IgD-negative memory B cell (primary cell): ENCODE measurements around the gene NTHL1. TPM values are rescaled to one million over a fixed set of nuclear protein-coding genes. Genes with fewer than 3 reads are reported as not detected.
"Not testable (repeated sequence)": the region's sequence is repeated elsewhere in the genome, so short reads cannot be mapped to it uniquely, and the experiment has no call there.

Experiments
- H3K27ac Mint-ChIP-seq, 3 donors: one replicate each; pipeline ENCODE4 v1.8.0; 2020 to 2022; ENCODE audit warnings: mild to moderate bottlenecking in 3 of 3, mixed read lengths in 3 of 3, moderate library complexity in 1 of 3
- H3K27me3 Mint-ChIP-seq: one replicate; pipeline ENCODE4 v1.8.0; 2021; ENCODE audit warnings: mixed read lengths
- H3K36me3 Mint-ChIP-seq: one replicate; pipeline ENCODE4 v1.8.0; 2020; ENCODE audit warnings: mild to moderate bottlenecking, mixed read lengths
- H3K4me1 Mint-ChIP-seq, 3 donors: one replicate each; pipeline ENCODE4 v1.8.0; 2020 to 2022; ENCODE audit warnings: mixed read lengths in 3 of 3, mild to moderate bottlenecking in 1 of 3
- H3K4me3 Mint-ChIP-seq, 4 donors: one replicate each; pipeline ENCODE4 v1.8.0; 2020 to 2022; ENCODE audit warnings: mild to moderate bottlenecking in 4 of 4, mixed read lengths in 4 of 4, moderate library complexity in 3 of 4
- H3K9me3 Mint-ChIP-seq, 3 donors: one replicate each; pipeline ENCODE4 v1.8.0; 2020 to 2021; ENCODE audit warnings: mixed read lengths in 3 of 3, mild to moderate bottlenecking in 1 of 3
- polyA plus RNA-seq: library from polyadenylated mRNA; unstranded; fragments of 300-500 nt; fragmentation: Illumina TruSeq; gene quantifications from one replicate; pipeline ENCODE4 v1.2.3, GENCODE V29; 2021

The NTHL1 gene
- polyA plus RNA-seq, 1 donor from 2014 or later = 35.2 TPM

- peak overlapping the region in 1 of 4 donors; percentile 63 for H3K4me3 Mint-ChIP-seq
- H3K4me1 Mint-ChIP-seq = no peaks in the 10 kb centered on the region
- no peak overlapping the region for H3K27ac Mint-ChIP-seq
- H3K36me3 Mint-ChIP-seq = no peaks in the 10 kb centered on the region
- H3K27me3 Mint-ChIP-seq = peaks cover 2% of the 10 kb centered on the region
- H3K9me3 Mint-ChIP-seq = no peaks in the 10 kb centered on the region
These were observed 12.8 kb downstream of the NTHL1 start for GRCh38 chr16:2034696-2035430.

GRCh38 chr16:2033909-2034695, 13.5 kb downstream of the NTHL1 start:
- not testable (repeated sequence) for H3K9me3 Mint-ChIP-seq, H3K36me3 Mint-ChIP-seq, H3K4me1 Mint-ChIP-seq, H3K27ac Mint-ChIP-seq, H3K27me3 Mint-ChIP-seq, H3K4me3 Mint-ChIP-seq

- Mint-ChIP-seq H3K27me3 (peaks cover 4% of the 10 kb centered on the region), H3K4me3 (no peak overlapping the region), H3K4me1 (no peaks in the 10 kb centered on the region), H3K27ac (no peak overlapping the region), H3K9me3 (no peaks in the 10 kb centered on the region), H3K36me3 (no peaks in the 10 kb centered on the region)
These were observed 14.4 kb downstream of the NTHL1 start for GRCh38 chr16:2033057-2033908.

GRCh38 chr16:2032285-2033056, 15.2 kb downstream of the NTHL1 start:
- Mint-ChIP-seq H3K27me3 (peaks cover 7% of the 10 kb centered on the region), H3K9me3 (no peaks in the 10 kb centered on the region), H3K4me3 (no peak overlapping the region), H3K36me3 (no peaks in the 10 kb centered on the region), H3K4me1 (peaks cover 0 to 3% (median 0%) of the 10 kb centered on the region in 3 donors), H3K27ac (no peak overlapping the region)

GRCh38 chr16:2031081-2031577, 16.5 kb downstream of the NTHL1 start:
- peaks cover 0 to 4% (median 1%) of the 10 kb centered on the region in 3 donors for H3K4me1 Mint-ChIP-seq
- H3K9me3 Mint-ChIP-seq = no peaks in the 10 kb centered on the region
- no peaks in the 10 kb centered on the region for H3K36me3 Mint-ChIP-seq
- H3K27ac Mint-ChIP-seq = no peak overlapping the region
- peaks cover 8% of the 10 kb centered on the region for H3K27me3 Mint-ChIP-seq
- H3K4me3 Mint-ChIP-seq = no peak overlapping the region

- H3K36me3 Mint-ChIP-seq = no peaks in the 10 kb centered on the region
- peaks cover 8% of the 10 kb centered on the region for H3K27me3 Mint-ChIP-seq
These were observed 17.6 kb downstream of the NTHL1 start for GRCh38 chr16:2030036-2030435.

GRCh38 chr16:2029350-2029749, 18.3 kb downstream of the NTHL1 start:
- Mint-ChIP-seq H3K4me3 (no peak overlapping the region), H3K27ac (no peak overlapping the region), H3K4me1 (peaks cover 0 to 4% (median 2%) of the 10 kb centered on the region in 3 donors), H3K9me3 (no peaks in the 10 kb centered on the region), H3K36me3 (no peaks in the 10 kb centered on the region), H3K27me3 (peaks cover 6% of the 10 kb centered on the region)

More at GRCh38 chr16:2030036-2030435, 17.6 kb downstream of the NTHL1 start:
- Mint-ChIP-seq H3K27ac (no peak overlapping the region), H3K9me3 (no peaks in the 10 kb centered on the region), H3K4me3 (peak overlapping the region in 1 of 4 donors; percentile 43), H3K4me1 (peaks cover 0 to 4% (median 1%) of the 10 kb centered on the region in 3 donors)

- Mint-ChIP-seq H3K27ac (no peak overlapping the region), H3K4me3 (peak overlapping the region in 1 of 4 donors; percentile 62), H3K9me3 (no peaks in the 10 kb centered on the region), H3K4me1 (peaks cover 0 to 6% (median 3%) of the 10 kb centered on the region in 3 donors), H3K36me3 (no peaks in the 10 kb centered on the region), H3K27me3 (peaks cover 6% of the 10 kb centered on the region)
These were observed 18.9 kb downstream of the NTHL1 start for GRCh38 chr16:2028620-2029220.

- Mint-ChIP-seq H3K4me1 (peaks cover 0 to 6% (median 5%) of the 10 kb centered on the region in 3 donors), H3K27ac (no peak overlapping the region), H3K9me3 (no peaks in the 10 kb centered on the region), H3K36me3 (no peaks in the 10 kb centered on the region), H3K27me3 (peaks cover 6% of the 10 kb centered on the region), H3K4me3 (peak overlapping the region in 2 of 4 donors; percentile 62 to 84)
These were observed 19.5 kb downstream of the NTHL1 start for GRCh38 chr16:2028146-2028545.

GRCh38 chr16:2027024-2028010, 20.3 kb downstream of the NTHL1 start:
- Mint-ChIP-seq H3K4me3 (peak overlapping the region; percentile 62 to 88 (median 81)), H3K27ac (peak overlapping the region in 1 of 3 donors; percentile 2), H3K36me3 (no peaks in the 10 kb centered on the region), H3K9me3 (peaks cover 0 to 1% (median 0%) of the 10 kb centered on the region in 3 donors), H3K27me3 (peaks cover 8% of the 10 kb centered on the region), H3K4me1 (peaks cover 0 to 9% (median 5%) of the 10 kb centered on the region in 3 donors)

GRCh38 chr16:2026461-2027023, 21.1 kb downstream of the NTHL1 start, which contains the start of gene NHERF2:
Gene NHERF2 (plus strand): TSS chr16:2026902. CDS start chr16:2027006, 104 bp downstream.
- Mint-ChIP-seq H3K9me3 (peaks cover 0 to 1% (median 0%) of the 10 kb centered on the region in 3 donors), H3K4me3 (peak within 1 kb of the TSS; percentile 62 to 88 (median 82)), H3K4me1 (peaks cover 0 to 9% (median 5%) of the 10 kb centered on the region in 3 donors), H3K36me3 (no peaks in the 10 kb centered on the region), H3K27ac (peak within 1 kb of the TSS in 1 of 3 donors; percentile 2), H3K27me3 (peaks cover 10% of the 10 kb centered on the region)

GRCh38 chr16:2025878-2026460, 21.7 kb downstream of the NTHL1 start:
- H3K4me3 Mint-ChIP-seq = peak overlapping the region in 2 of 4 donors; percentile 74 to 87
- H3K36me3 Mint-ChIP-seq = no peaks in the 10 kb centered on the region
- H3K27me3 Mint-ChIP-seq = peaks cover 13% of the 10 kb centered on the region
- peaks cover 0 to 9% (median 5%) of the 10 kb centered on the region in 3 donors for H3K4me1 Mint-ChIP-seq
- no peak overlapping the region for H3K27ac Mint-ChIP-seq
- peaks cover 0 to 1% (median 0%) of the 10 kb centered on the region in 3 donors for H3K9me3 Mint-ChIP-seq
